Epithelial cell of esophagus (primary cell): Measurements from ENCODE around the gene AMBRA1.
A peak's percentile ranks its signal among the peaks of the same experiment; 100 is the strongest.

ENCODE experiments used
- DNase-seq: peaks from one replicate; pipeline ENCODE4 v3.0.0; 2010; ENCODE audit warnings: low read depth
- H3K4me3 ChIP-seq: 2 replicates; pipeline ENCODE4 v1.5.1; 2011; ENCODE audit warnings: mild to moderate bottlenecking, low read length, control low read depth
- CTCF ChIP-seq: IDR thresholded peaks from 2 replicates; pipeline ENCODE4 v1.5.1; 2011; ENCODE audit warnings: low read depth, mild to moderate bottlenecking, low read length, control low read depth, inconsistent platforms; ENCODE audit not compliant: insufficient read depth; ENCODE audit errors: missing control alignments

The AMBRA1 gene

GRCh38 chr11:46436113-46436512 is 157.7 kb downstream of the AMBRA1 start:
- TF ChIP-seq CTCF = no peak
- no peak overlapping the region for H3K4me3 ChIP-seq
- DNase-seq = no peak

GRCh38 chr11:46435679-46436078 is 158.1 kb downstream of the AMBRA1 start:
- H3K4me3 ChIP-seq = no peak overlapping the region
- DNase-seq = no peak
- TF ChIP-seq CTCF = no peak

GRCh38 chr11:46431211-46431610 is 162.6 kb downstream of the AMBRA1 start:
- DNase-seq = no peak

GRCh38 chr11:46429717-46430116 is 164.1 kb downstream of the AMBRA1 start:
- DNase-seq = no peak
- TF ChIP-seq CTCF = no peak
- no peak overlapping the region for H3K4me3 ChIP-seq

More at GRCh38 chr11:46431211-46431610, 162.6 kb downstream of the AMBRA1 start:
- no peak for TF ChIP-seq CTCF
- H3K4me3 ChIP-seq = no peak overlapping the region

GRCh38 chr11:46427364-46427763 is 166.5 kb downstream of the AMBRA1 start:
- DNase-seq = peak; percentile 28
- no peak overlapping the region for H3K4me3 ChIP-seq
- TF ChIP-seq CTCF = no peak

- no peak for DNase-seq
- TF ChIP-seq CTCF = no peak
- no peak overlapping the region for H3K4me3 ChIP-seq
Measured at GRCh38 chr11:46426233-46426991, 167.4 kb downstream of the AMBRA1 start.

GRCh38 chr11:46422588-46422987 is 171.2 kb downstream of the AMBRA1 start:
- no peak for DNase-seq
- no peak for TF ChIP-seq CTCF
- H3K4me3 ChIP-seq = no peak overlapping the region
